ENCODE data around the gene PACRGL. TPM values are rescaled to one million over a fixed set of nuclear protein-coding genes. Genes with fewer than 3 reads are reported as not detected.
A peak's percentile ranks its signal among the peaks of the same experiment; 100 is the strongest.

The PACRGL gene
- total RNA-seq, 1 experiment from 2014 or later: 13.5 TPM

GRCh38 chr4:20666012-20666860 lies 34.0 kb upstream of the PACRGL start:
- TF ChIP-seq ZSCAN18 (CRISPR knock-in tag; IDR thresholded peaks at IDR 0.05): no peak
- no peak for TF ChIP-seq ZBTB21 (CRISPR knock-in tag; IDR thresholded peaks at IDR 0.05; ENCODE audit: borderline replicate concordance)
- TF ChIP-seq RORB (CRISPR knock-in tag; IDR thresholded peaks at IDR 0.05): no peak
- no peak for TF ChIP-seq AFF4 (CRISPR knock-in tag; IDR thresholded peaks at IDR 0.05; ENCODE audit: borderline replicate concordance)
- TF ChIP-seq PRRX2 (CRISPR knock-in tag; IDR thresholded peaks at IDR 0.05): no peak
- no peak for TF ChIP-seq ERG (CRISPR knock-in tag; IDR thresholded peaks at IDR 0.05)
- TF ChIP-seq E2F4 (CRISPR knock-in tag; IDR thresholded peaks at IDR 0.05; ENCODE audit: borderline replicate concordance, low read depth): no peak
- no peak for TF ChIP-seq CBFB (CRISPR knock-in tag; IDR thresholded peaks at IDR 0.05; ENCODE audit: low read depth)
- TF ChIP-seq ATF2 (CRISPR knock-in tag; IDR thresholded peaks at IDR 0.05; ENCODE audit: borderline replicate concordance, low read depth): no peak
- TF ChIP-seq USF1 (CRISPR knock-in tag; IDR thresholded peaks at IDR 0.05): no peak
- no peak for TF ChIP-seq ZNF317 (CRISPR knock-in tag; IDR thresholded peaks at IDR 0.05; ENCODE audit: borderline replicate concordance, low read depth)
- no peak for TF ChIP-seq IRF2 (CRISPR knock-in tag; IDR thresholded peaks at IDR 0.05; ENCODE audit: borderline replicate concordance, low read depth)
- Mint-ChIP-seq H3K4me3 (no peak overlapping the region), H3K27ac (no peak overlapping the region), H3K36me3 (peaks cover 3% of the 10 kb centered on the region), H3K4me1 (peaks cover 1% of the 10 kb centered on the region), H3K9me3 (peaks cover 16% of the 10 kb centered on the region), H3K27me3 (ENCODE audit: low read depth) (peaks cover 3% of the 10 kb centered on the region; the same call in 1 of the 2 replicates)
- POLR2A ChIA-PET: no interaction called here
- CTCF ChIA-PET: no interaction called here
- no peak for DNase-seq (ENCODE audit: low spot score)
- ATAC-seq: no peak

GRCh38 chr4:20672262-20672661 lies 28.0 kb upstream of the PACRGL start:
- Mint-ChIP-seq H3K4me3 (no peak overlapping the region), H3K27ac (peak overlapping the region; percentile 82; the same call in 1 of the 2 replicates)
- POLR2A ChIA-PET: no interaction called here

More at GRCh38 chr4:20672262-20672661, 28.0 kb upstream of the PACRGL start:
- ATAC-seq (peak; percentile 34), DNase-seq (ENCODE audit: low spot score) (no peak)
- peaks cover 31% of the 10 kb centered on the region for H3K4me1 Mint-ChIP-seq
- peaks cover 17% of the 10 kb centered on the region for H3K9me3 Mint-ChIP-seq
- TF ChIP-seq CTCF (IDR thresholded peaks at IDR 0.05) (no peak), ATF2 (CRISPR knock-in tag; IDR thresholded peaks at IDR 0.05; ENCODE audit: borderline replicate concordance, low read depth) (no peak), ZNF317 (CRISPR knock-in tag; IDR thresholded peaks at IDR 0.05; ENCODE audit: borderline replicate concordance, low read depth) (no peak), FOXP1 (CRISPR knock-in tag; IDR thresholded peaks at IDR 0.05; ENCODE audit: borderline replicate concordance) (no peak), ATF3 (CRISPR knock-in tag; conservative IDR thresholded peaks at IDR 0.05) (no peak), SMAD4 (CRISPR knock-in tag; IDR thresholded peaks at IDR 0.05) (no peak), E2F5 (CRISPR knock-in tag; IDR thresholded peaks at IDR 0.05) (no peak)
- CTCF ChIA-PET: interaction anchor here (1.0 kb wide), 1 partner anchor 13 kb away, joined by 3 read pairs; no protein-coding TSS in a partner anchor
- peaks cover 3% of the 10 kb centered on the region; the same call in 1 of the 2 replicates for H3K27me3 Mint-ChIP-seq (ENCODE audit: low read depth)
- H3K36me3 Mint-ChIP-seq: peaks cover 13% of the 10 kb centered on the region
